Liver (tissue), 9 donors: ENCODE results near the gene CYBRD1. TPM values are rescaled to one million over a fixed set of nuclear protein-coding genes. Genes with fewer than 3 reads are reported as not detected.
"Not testable (repeated sequence)": the region's sequence is repeated elsewhere in the genome, so short reads cannot be mapped to it uniquely, and the experiment has no call there.

ENCODE experiments used
- DNase-seq: peaks from one replicate; pipeline ENCODE4 v3.0.0-alpha.2; 2017; ENCODE audit warnings: low spot score
- H3K27ac ChIP-seq, 2 donors: one replicate each; pipeline ENCODE4 v1.7.0; 2013; ENCODE audit warnings: inconsistent platforms in 2 of 2, low read length in 2 of 2, control low read depth in 1 of 2, low read depth in 1 of 2, mild to moderate bottlenecking in 1 of 2
- H3K27me3 ChIP-seq, 4 donors: one replicate each; pipeline versions ENCODE4 v1.6.1 to v1.7.0; 2013; ENCODE audit warnings: low read length in 3 of 4, inconsistent platforms in 1 of 4, mild to moderate bottlenecking in 1 of 4, moderate library complexity in 1 of 4; ENCODE audit not compliant: control insufficient read depth in 4 of 4, insufficient read depth in 4 of 4
- H3K36me3 ChIP-seq, 4 donors: one replicate each; pipeline versions ENCODE4 v1.6.1 to v1.7.0; 2013; ENCODE audit warnings: low read length in 3 of 4, mild to moderate bottlenecking in 3 of 4, low read depth in 1 of 4, moderate library complexity in 1 of 4; ENCODE audit not compliant: control insufficient read depth in 4 of 4, insufficient read depth in 3 of 4
- H3K4me1 ChIP-seq, 4 donors: one replicate each; pipeline versions ENCODE4 v1.6.1 to v1.7.0; 2013; ENCODE audit warnings: low read length in 3 of 4, mild to moderate bottlenecking in 3 of 4, moderate library complexity in 1 of 4; ENCODE audit not compliant: control insufficient read depth in 4 of 4, insufficient read depth in 4 of 4
- H3K4me3 ChIP-seq, 3 donors: one replicate each; pipeline versions ENCODE4 v1.6.1 to v1.7.0; 2013; ENCODE audit warnings: low read length in 3 of 3, control low read depth in 1 of 3, low read depth in 1 of 3, mild to moderate bottlenecking in 1 of 3
- H3K9ac ChIP-seq, 2 donors: one replicate each; pipeline ENCODE4 v1.7.0; 2013; ENCODE audit warnings: low read length in 2 of 2, mild to moderate bottlenecking in 2 of 2, moderate library complexity in 2 of 2, control low read depth in 1 of 2, low read depth in 1 of 2
- H3K9me3 ChIP-seq, 4 donors: one replicate each; pipeline versions ENCODE4 v1.6.1 to v1.7.0; 2013; ENCODE audit warnings: low read length in 3 of 4; ENCODE audit not compliant: control insufficient read depth in 4 of 4
- FOXA1 ChIP-seq: IDR thresholded peaks from 2 replicates; pipeline ENCODE4 v1.6.1; 2016; ENCODE audit warnings: antibody characterized with exemption
- FOXA2 ChIP-seq: IDR thresholded peaks from 2 replicates; pipeline ENCODE4 v1.6.1; 2016; ENCODE audit warnings: antibody characterized with exemption
- GABPA ChIP-seq, 2 donors: IDR thresholded peaks in 1 of 2; conservative IDR thresholded peaks in 1 of 2; 2 replicates each; pipeline ENCODE4 v1.6.1; 2016; ENCODE audit warnings: antibody characterized with exemption in 2 of 2, mild to moderate bottlenecking in 1 of 2, moderate library complexity in 1 of 2
- HNF4A ChIP-seq, 2 donors: conservative IDR thresholded peaks; 2 replicates each; pipeline ENCODE4 v1.6.1; 2016; ENCODE audit warnings: antibody characterized with exemption in 2 of 2, mild to moderate bottlenecking in 2 of 2
- JUND ChIP-seq, 2 donors: IDR thresholded peaks; 2 replicates each; pipeline ENCODE4 v1.6.1; 2016; ENCODE audit warnings: antibody characterized with exemption in 2 of 2
- RAD21 ChIP-seq, 2 donors: IDR thresholded peaks; 2 replicates each; pipeline ENCODE4 v1.6.1; 2016; ENCODE audit warnings: antibody characterized with exemption in 2 of 2, mild to moderate bottlenecking in 2 of 2
- SP1 ChIP-seq: IDR thresholded peaks from 2 replicates; pipeline ENCODE4 v1.6.1; 2018; ENCODE audit warnings: antibody characterized with exemption, mild to moderate bottlenecking
- YY1 ChIP-seq: IDR thresholded peaks from 2 replicates; pipeline ENCODE4 v1.6.1; 2016; ENCODE audit warnings: antibody characterized with exemption, mild to moderate bottlenecking
- WGBS: extraction: QIAGEN DNeasy Blood & Tissue Kit; methylation state at CpG from one replicate; pipeline ENCODE4 v1.1.7; 2013; 5-methylcytosine and 5-hydroxymethylcytosine counted together
- polyA plus RNA-seq, 2 donors: library from polyadenylated mRNA; stranded (reverse) in 1 of 2; unstranded in 1 of 2; fragments of 200-250 nt in 1 of 2; fragments of >200 nt in 1 of 2; fragmentation: Nextera tagmentation in 1 of 2; extraction: Ambion mirVana in 1 of 2; gene quantifications; one replicate each; pipeline versions ENCODE4 v1.2.1 to v1.2.3, GENCODE V29; 2013 to 2015
- total RNA-seq, 2 donors: library from RNA; depleted of rRNA; stranded (reverse); fragments of >200 nt; gene quantifications; one replicate each; pipeline ENCODE4 v1.2.3, GENCODE V29; 2014
- TF ChIP-seq, protein P1 (sequence below): fragments of 150-350 bp; IDR thresholded peaks from 2 replicates; pipeline ENCODE4 v1.5.1; 2017; ENCODE audit warnings: improper control_type of control experiment, low read depth, low read length; ENCODE audit not compliant: missing input control
- TF ChIP-seq, protein P2 (sequence below): IDR thresholded peaks from 2 replicates; pipeline ENCODE4 v1.6.1; 2016; ENCODE audit warnings: antibody characterized with exemption
- TF ChIP-seq, protein P3 (sequence below): IDR thresholded peaks from 2 replicates; pipeline ENCODE4 v1.6.1; 2016; ENCODE audit warnings: antibody characterized with exemption, mild to moderate bottlenecking
- TF ChIP-seq, protein P4 (sequence below): IDR thresholded peaks from 2 replicates; pipeline ENCODE4 v1.6.1; 2016; ENCODE audit warnings: antibody characterized with exemption
- donor health status: healthy.
- donor health status: healthy.
- donor health status: healthy.
- donor health status: healthy.
- donor health status: healthy.

The CYBRD1 gene
- total and polyA plus RNA-seq, 4 donors = 5.8 to 51.1 (median 9.4) TPM

DNA sequence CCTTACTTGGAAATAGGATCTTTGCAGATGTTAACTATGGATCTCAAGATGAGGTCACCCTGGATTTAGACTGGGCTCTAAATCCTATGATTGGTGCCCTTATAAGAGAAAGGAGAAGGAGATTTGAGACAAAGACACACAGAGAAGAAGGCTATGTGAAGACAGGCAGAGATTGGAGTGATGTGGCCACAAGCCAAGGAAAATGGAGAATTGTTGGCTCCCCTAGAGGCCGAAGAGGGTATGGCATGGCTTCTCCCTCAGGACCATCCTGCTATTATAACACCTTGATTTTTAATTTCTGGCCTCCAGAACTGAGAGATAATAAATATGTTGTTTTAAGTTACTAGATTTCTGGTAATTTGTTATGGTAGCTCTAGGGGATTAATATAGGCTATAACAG is 7.6 kb downstream of the CYBRD1 start:
- WGBS = 94% methylated on average over 1 of the region's 1 CpG
- Histone ChIP-seq H3K9me3 (no peaks in the 10 kb centered on the region), H3K4me1 (no peaks in the 10 kb centered on the region), H3K27ac (no peak overlapping the region), H3K9ac (no peak overlapping the region), H3K36me3 (no peaks in the 10 kb centered on the region), H3K4me3 (no peak overlapping the region), H3K27me3 (no peaks in the 10 kb centered on the region)
- TF ChIP-seq FOXA2 = no peak
- TF ChIP-seq, protein P1, sequence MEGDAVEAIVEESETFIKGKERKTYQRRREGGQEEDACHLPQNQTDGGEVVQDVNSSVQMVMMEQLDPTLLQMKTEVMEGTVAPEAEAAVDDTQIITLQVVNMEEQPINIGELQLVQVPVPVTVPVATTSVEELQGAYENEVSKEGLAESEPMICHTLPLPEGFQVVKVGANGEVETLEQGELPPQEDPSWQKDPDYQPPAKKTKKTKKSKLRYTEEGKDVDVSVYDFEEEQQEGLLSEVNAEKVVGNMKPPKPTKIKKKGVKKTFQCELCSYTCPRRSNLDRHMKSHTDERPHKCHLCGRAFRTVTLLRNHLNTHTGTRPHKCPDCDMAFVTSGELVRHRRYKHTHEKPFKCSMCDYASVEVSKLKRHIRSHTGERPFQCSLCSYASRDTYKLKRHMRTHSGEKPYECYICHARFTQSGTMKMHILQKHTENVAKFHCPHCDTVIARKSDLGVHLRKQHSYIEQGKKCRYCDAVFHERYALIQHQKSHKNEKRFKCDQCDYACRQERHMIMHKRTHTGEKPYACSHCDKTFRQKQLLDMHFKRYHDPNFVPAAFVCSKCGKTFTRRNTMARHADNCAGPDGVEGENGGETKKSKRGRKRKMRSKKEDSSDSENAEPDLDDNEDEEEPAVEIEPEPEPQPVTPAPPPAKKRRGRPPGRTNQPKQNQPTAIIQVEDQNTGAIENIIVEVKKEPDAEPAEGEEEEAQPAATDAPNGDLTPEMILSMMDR = peak; percentile 36
- peak in 1 of 2 donors; percentile 17 for TF ChIP-seq RAD21 (IDR thresholded peaks at IDR 0.05)
- DNase-seq = peak; percentile 60

DNA sequence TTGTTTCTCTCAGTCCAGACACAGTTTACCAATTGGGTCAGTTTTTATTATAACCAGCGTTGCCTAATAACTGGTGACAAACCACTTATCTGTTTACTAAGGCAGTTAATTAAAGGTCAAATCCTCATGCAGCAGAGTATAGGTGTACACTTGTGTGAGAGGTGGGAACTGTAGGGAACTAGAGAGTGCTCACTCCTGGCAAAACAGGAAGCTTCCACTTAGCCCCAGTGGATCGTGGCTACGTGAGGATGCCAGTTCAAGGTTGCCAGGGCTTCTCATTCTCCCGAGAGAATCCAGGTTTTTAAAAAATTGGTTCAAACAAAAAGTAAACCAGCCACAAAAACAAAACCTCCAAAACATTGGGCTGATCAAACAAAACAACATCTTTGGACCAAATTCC is 8.1 kb downstream of the CYBRD1 start:
- no peak for DNase-seq
- no peaks in the 10 kb centered on the region for H3K4me1 ChIP-seq
- no peaks in the 10 kb centered on the region for H3K36me3 ChIP-seq
- H3K9ac ChIP-seq = no peak overlapping the region
- no peak overlapping the region for H3K27ac ChIP-seq
- no peaks in the 10 kb centered on the region for H3K9me3 ChIP-seq
- no peak overlapping the region for H3K4me3 ChIP-seq
- TF ChIP-seq RAD21 (IDR thresholded peaks at IDR 0.05) = no peak
- TF ChIP-seq HNF4A (conservative IDR thresholded peaks at IDR 0.05) = no peak
- TF ChIP-seq, protein P2, sequence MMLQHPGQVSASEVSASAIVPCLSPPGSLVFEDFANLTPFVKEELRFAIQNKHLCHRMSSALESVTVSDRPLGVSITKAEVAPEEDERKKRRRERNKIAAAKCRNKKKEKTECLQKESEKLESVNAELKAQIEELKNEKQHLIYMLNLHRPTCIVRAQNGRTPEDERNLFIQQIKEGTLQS = no peak
- TF ChIP-seq SP1 = no peak
- TF ChIP-seq JUND (IDR thresholded peaks at IDR 0.05) = no peak
- TF ChIP-seq, protein P3, sequence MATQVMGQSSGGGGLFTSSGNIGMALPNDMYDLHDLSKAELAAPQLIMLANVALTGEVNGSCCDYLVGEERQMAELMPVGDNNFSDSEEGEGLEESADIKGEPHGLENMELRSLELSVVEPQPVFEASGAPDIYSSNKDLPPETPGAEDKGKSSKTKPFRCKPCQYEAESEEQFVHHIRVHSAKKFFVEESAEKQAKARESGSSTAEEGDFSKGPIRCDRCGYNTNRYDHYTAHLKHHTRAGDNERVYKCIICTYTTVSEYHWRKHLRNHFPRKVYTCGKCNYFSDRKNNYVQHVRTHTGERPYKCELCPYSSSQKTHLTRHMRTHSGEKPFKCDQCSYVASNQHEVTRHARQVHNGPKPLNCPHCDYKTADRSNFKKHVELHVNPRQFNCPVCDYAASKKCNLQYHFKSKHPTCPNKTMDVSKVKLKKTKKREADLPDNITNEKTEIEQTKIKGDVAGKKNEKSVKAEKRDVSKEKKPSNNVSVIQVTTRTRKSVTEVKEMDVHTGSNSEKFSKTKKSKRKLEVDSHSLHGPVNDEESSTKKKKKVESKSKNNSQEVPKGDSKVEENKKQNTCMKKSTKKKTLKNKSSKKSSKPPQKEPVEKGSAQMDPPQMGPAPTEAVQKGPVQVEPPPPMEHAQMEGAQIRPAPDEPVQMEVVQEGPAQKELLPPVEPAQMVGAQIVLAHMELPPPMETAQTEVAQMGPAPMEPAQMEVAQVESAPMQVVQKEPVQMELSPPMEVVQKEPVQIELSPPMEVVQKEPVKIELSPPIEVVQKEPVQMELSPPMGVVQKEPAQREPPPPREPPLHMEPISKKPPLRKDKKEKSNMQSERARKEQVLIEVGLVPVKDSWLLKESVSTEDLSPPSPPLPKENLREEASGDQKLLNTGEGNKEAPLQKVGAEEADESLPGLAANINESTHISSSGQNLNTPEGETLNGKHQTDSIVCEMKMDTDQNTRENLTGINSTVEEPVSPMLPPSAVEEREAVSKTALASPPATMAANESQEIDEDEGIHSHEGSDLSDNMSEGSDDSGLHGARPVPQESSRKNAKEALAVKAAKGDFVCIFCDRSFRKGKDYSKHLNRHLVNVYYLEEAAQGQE = no peak
- TF ChIP-seq FOXA1 = no peak
- no peak for TF ChIP-seq YY1
- TF ChIP-seq GABPA (IDR thresholded peaks at IDR 0.05 in 1 of 2, conservative IDR thresholded peaks at IDR 0.05 in 1 of 2) = no peak
- TF ChIP-seq, protein P4, sequence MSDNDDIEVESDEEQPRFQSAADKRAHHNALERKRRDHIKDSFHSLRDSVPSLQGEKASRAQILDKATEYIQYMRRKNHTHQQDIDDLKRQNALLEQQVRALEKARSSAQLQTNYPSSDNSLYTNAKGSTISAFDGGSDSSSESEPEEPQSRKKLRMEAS = no peak
- 72% methylated on average over 4 of the region's 4 CpGs for WGBS
- H3K27me3 ChIP-seq = no peaks in the 10 kb centered on the region

DNA sequence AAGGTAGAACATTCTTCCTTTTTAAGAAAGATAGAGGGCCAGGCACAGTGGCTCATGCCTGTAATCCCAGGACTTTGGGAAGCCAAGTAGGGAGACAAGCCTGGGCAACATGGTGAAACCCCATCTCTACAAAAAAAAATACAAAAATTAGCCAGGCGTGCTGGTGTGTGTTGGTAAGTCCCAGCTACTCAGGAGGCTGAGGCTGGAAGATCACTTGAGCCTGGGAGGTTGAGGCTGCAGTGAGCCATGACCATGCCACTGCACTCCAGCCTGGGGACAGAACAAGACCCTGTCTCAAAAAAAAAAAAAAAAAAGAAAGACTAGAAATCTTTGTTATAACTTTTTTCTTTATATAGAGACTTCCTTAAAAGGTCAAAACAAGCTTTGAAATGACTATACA is 8.6 kb downstream of the CYBRD1 start:
- not testable (repeated sequence) for H3K4me1 ChIP-seq, H3K27me3 ChIP-seq, H3K36me3 ChIP-seq, H3K9me3 ChIP-seq, DNase-seq, H3K9ac ChIP-seq, H3K27ac ChIP-seq, H3K4me3 ChIP-seq
- 98% methylated on average over 1 of the region's 1 CpG for WGBS
